Ascending aorta (tissue), 2 donors: Measurements from ENCODE around the gene UGT1A6. TPM values are rescaled to one million over a fixed set of nuclear protein-coding genes. Genes with fewer than 3 reads are reported as not detected.

Source experiments
- DNase-seq, 2 donors: peaks; one replicate each; pipeline ENCODE4 v3.0.0-alpha.2; 2019; ENCODE audit warnings: low spot score in 2 of 2
- H3K27ac ChIP-seq, 2 donors: fragments of 200-600 bp; sonication (generic); one replicate each; pipeline ENCODE4 v1.5.1; 2016 to 2017; ENCODE audit warnings: mild to moderate bottlenecking in 1 of 2
- H3K27me3 ChIP-seq: fragments of 200-600 bp; sonication (generic); one replicate; pipeline ENCODE4 v1.5.1; 2017
- H3K36me3 ChIP-seq, 2 donors: fragments of 200-600 bp; sonication (generic); one replicate each; pipeline ENCODE4 v1.5.1; 2016
- H3K4me1 ChIP-seq, 2 donors: fragments of 200-600 bp; sonication (generic); one replicate each; pipeline ENCODE4 v1.5.1; 2016 to 2017; ENCODE audit warnings: mild to moderate bottlenecking in 1 of 2
- H3K4me3 ChIP-seq, 2 donors: fragments of 200-600 bp; sonication (generic); one replicate each; pipeline ENCODE4 v1.5.1; 2016 to 2017; ENCODE audit warnings: mild to moderate bottlenecking in 1 of 2
- H3K9me3 ChIP-seq, 2 donors: fragments of 200-600 bp; sonication (generic); one replicate each; pipeline ENCODE4 v1.5.1; 2016
- intact Hi-C: fragments of 100-400 bp; cut with DNase I; formaldehyde crosslinking; loops from one replicate; pipeline ENCODE4 v1.15.1; 2023
- total RNA-seq: library from RNA; depleted of rRNA; stranded (reverse); fragments of >200 nt; gene quantifications from one replicate; pipeline ENCODE4 v1.1.0, GENCODE V29; 2016
- TF ChIP-seq, protein P1 (sequence below), 3 experiments: fragments of 200-600 bp in 2 of 3; fragments of 450-650 bp in 1 of 3; sonication (generic) in 2 of 3; IDR thresholded peaks; one replicate each; pipeline ENCODE4 v1.5.1; 2016 to 2019; ENCODE audit warnings: antibody characterized with exemption in 3 of 3, mild to moderate bottlenecking in 1 of 3, moderate library complexity in 1 of 3

UGT1A6 gene
- total RNA-seq, 1 donor from 2014 or later = 10.6 TPM

DNA sequence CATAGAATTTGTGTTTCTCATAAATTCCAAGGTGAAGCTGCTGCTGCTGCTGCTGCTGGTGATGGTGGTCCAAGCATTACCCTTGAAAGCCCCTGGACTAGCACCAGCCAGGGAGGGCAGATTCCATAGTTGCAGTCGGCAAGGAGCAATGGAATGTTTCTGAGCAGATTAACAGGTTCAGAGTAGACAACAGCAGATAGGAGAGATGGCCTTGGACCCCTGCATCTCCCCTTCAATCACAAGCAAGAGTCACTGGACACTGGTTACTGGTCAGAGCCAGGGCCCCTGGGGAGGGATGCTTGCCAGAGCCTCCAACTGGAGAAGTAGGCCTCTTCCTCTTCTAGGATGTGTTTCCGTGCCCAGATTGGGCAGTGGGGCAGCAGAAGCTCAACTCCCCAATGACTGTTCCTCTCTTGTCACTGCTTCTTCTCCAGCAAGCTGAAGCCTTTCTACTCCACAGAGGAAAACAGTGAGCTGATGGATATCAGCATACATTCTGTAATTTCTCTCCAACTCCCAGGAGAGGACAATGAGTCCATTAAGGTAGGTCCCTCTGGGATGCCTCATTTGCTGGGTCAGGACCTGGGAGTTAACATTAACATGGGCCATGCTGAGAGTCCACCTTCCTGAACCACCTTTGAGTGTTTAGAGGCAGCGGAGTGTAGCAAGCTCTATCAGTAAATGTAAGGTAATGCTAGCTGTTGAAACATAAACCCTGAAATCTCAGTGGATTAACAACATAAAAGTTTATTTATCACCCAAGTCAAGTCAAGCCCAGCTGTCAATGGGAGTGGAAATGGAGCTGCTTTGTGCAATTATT is 120.8 kb downstream of the UGT1A6 start:
- H3K9me3 ChIP-seq = no peaks in the 10 kb centered on the region
- H3K4me3 ChIP-seq = no peak overlapping the region
- H3K27ac ChIP-seq = no peak overlapping the region
- DNase-seq = peak in 1 of 2 donors; percentile 41
- intact Hi-C loops = no loop called here
- TF ChIP-seq, protein P1, sequence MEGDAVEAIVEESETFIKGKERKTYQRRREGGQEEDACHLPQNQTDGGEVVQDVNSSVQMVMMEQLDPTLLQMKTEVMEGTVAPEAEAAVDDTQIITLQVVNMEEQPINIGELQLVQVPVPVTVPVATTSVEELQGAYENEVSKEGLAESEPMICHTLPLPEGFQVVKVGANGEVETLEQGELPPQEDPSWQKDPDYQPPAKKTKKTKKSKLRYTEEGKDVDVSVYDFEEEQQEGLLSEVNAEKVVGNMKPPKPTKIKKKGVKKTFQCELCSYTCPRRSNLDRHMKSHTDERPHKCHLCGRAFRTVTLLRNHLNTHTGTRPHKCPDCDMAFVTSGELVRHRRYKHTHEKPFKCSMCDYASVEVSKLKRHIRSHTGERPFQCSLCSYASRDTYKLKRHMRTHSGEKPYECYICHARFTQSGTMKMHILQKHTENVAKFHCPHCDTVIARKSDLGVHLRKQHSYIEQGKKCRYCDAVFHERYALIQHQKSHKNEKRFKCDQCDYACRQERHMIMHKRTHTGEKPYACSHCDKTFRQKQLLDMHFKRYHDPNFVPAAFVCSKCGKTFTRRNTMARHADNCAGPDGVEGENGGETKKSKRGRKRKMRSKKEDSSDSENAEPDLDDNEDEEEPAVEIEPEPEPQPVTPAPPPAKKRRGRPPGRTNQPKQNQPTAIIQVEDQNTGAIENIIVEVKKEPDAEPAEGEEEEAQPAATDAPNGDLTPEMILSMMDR (IDR thresholded peaks at IDR 0.05) = no peak
- H3K4me1 ChIP-seq = no peaks in the 10 kb centered on the region
- no peaks in the 10 kb centered on the region for H3K27me3 ChIP-seq
- no peaks in the 10 kb centered on the region for H3K36me3 ChIP-seq

DNA sequence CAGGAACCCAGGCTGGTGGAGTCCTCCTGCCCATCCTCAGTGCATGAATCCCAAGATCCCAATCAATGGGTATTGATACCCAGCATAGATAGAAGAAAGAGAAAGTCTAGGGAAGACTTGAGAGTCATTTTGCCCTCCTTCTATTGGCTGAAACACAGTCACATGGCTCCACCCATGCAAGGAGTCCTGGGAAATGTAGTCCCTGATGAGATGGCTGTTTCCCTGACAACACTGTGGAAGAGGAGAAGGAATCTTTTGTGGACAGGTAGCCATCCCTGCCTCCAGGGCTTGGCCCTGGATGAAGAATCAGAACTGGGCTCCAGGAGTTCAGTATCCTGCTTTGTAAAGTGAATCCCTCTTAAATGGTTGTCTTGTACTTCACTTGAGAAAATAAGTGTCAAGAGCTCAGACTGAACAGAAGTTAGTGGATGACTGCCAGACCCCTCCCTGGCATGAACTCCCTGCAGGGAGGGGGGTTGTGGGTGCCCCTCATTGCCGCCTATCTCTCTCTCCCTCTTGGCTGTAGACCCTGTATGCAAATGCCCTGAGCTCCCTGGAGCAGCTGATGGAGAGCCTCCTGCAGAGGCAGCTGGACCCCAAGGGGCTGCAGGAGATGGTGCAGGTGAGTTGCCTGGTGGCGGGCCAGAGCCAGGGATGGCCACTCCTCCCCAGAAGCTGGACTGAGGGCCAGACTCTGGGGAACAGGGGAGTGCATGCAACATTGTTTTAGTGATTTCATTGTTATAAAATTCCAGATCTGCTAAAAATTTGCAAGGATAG is 121.6 kb downstream of the UGT1A6 start:
- Histone ChIP-seq H3K36me3 (no peaks in the 10 kb centered on the region), H3K27ac (no peak overlapping the region), H3K9me3 (no peaks in the 10 kb centered on the region), H3K4me1 (no peaks in the 10 kb centered on the region), H3K27me3 (no peaks in the 10 kb centered on the region), H3K4me3 (no peak overlapping the region)
- TF ChIP-seq, protein P1 (IDR thresholded peaks at IDR 0.05) = no peak
- intact Hi-C loops = no loop called here
- no peak for DNase-seq

DNA sequence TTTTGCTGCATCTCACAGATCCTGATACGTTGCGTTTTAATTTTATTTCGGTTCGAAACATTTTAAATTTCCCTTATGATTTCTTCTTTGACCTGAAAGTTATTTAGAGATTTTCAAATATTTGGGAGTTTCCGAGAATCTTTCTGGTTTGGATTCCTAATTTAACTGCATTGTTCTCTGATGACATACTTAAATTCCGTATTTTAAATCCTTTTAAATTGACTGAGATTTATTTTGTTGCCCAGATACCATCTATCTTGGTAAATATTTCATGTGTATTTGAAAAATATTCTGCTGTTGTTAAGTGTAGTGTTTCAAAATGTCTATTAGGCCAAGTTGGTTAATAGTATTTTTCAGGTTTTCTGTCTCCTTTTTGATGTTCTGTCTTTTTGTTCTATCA is 123.2 kb downstream of the UGT1A6 start:
- Histone ChIP-seq H3K4me1 (no peaks in the 10 kb centered on the region), H3K27ac (no peak overlapping the region), H3K27me3 (no peaks in the 10 kb centered on the region), H3K36me3 (no peaks in the 10 kb centered on the region), H3K9me3 (no peaks in the 10 kb centered on the region), H3K4me3 (no peak overlapping the region)
- no peak for DNase-seq
- TF ChIP-seq, protein P1 (IDR thresholded peaks at IDR 0.05) = no peak
- intact Hi-C loops = no loop called here

DNA sequence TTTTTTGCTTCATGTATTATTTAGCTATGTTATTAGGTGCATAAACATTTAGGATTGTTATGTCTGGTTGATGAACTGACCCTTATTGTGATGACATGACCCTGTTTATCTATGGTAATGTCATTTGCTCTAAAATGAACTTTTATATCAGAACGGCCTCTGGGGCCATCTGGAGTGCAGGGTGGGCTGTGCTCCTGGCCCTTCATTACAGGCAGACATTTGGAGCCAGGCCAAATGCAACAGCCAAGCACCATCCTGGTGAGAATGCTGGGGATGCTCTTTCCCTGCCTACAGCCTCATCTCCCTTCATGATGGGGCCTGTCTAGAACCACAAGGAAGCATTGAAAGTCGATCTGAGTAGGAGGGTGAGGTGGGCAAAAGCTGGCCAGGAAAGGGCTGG is 123.6 kb downstream of the UGT1A6 start:
- intact Hi-C loops = no loop called here
- TF ChIP-seq, protein P1 (IDR thresholded peaks at IDR 0.05) = no peak
- Histone ChIP-seq H3K9me3 (no peaks in the 10 kb centered on the region), H3K4me3 (no peak overlapping the region), H3K27ac (no peak overlapping the region), H3K4me1 (no peaks in the 10 kb centered on the region), H3K27me3 (no peaks in the 10 kb centered on the region), H3K36me3 (no peaks in the 10 kb centered on the region)
- DNase-seq = no peak

DNA sequence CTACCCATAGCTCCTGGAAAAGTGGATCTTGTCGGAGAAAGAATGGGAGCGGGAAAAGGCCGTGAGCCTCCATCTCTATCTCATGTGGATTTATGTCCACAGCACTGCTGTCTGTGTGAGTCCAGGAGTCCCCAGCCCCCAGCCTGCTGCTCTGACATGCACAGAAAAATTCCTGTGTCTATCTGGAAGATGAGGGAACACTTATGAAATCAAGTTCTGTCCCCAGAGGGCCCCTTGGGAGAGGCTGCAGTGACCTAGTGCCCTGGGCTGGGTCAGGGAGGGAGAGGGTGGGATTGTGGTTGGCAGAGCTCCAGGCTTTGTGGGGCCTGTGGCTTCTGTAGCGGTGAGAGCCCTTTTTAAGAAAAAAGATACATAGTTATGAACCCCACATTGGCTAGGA is 124.1 kb downstream of the UGT1A6 start:
- intact Hi-C loops = no loop called here
- no peak overlapping the region for H3K4me3 ChIP-seq

More for the DNA sequence above, 124.1 kb downstream of the UGT1A6 start:
- TF ChIP-seq, protein P1 (IDR thresholded peaks at IDR 0.05) = no peak
- no peaks in the 10 kb centered on the region for H3K4me1 ChIP-seq
- no peaks in the 10 kb centered on the region for H3K36me3 ChIP-seq
- no peaks in the 10 kb centered on the region for H3K27me3 ChIP-seq
- H3K9me3 ChIP-seq = no peaks in the 10 kb centered on the region
- H3K27ac ChIP-seq = no peak overlapping the region
- DNase-seq = no peak
